DOHH2 (cell line): Measurements from ENCODE around the gene TRMT10C.
"Not testable (repeated sequence)": the region's sequence is repeated elsewhere in the genome, so short reads cannot be mapped to it uniquely, and the experiment has no call there.

Experiments
- CTCF ChIP-seq: fragments of 200-600 bp; sonication (generic); IDR thresholded peaks from one replicate; pipeline ENCODE4 v1.5.1; 2014; ENCODE audit warnings: antibody characterized with exemption, mild to moderate bottlenecking, low read depth, low read length; ENCODE audit not compliant: poor library complexity, severe bottlenecking
- EZH2phosphoT487 ChIP-seq: fragments of 200-600 bp; sonication (generic); IDR thresholded peaks from 2 replicates; pipeline ENCODE4 v1.6.1; 2017; ENCODE audit warnings: borderline replicate concordance, mild to moderate bottlenecking, antibody characterized with exemption, low read length, moderate library complexity, mixed read lengths

DNA sequence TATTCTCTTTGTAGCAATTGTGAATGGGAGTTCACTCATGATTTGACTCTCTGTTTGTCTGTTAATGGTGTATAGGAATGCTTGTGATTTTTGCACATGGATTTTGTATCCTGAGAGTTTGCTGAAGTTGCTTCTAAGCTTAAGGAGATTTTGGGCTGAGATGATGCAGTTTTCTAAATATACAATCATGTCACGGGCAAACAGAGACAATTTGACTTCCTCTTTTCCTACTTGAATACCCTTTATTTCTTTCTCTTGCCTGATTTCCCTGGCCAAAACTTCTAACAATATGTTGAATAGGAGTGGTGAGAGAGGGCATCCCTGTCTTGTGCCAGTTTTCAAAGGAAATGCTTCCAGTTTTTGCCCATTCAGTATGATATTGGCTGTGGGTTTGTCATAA, 24.7 kb upstream of the TRMT10C start:
- TF ChIP-seq CTCF, EZH2phosphoT487: not testable (repeated sequence)
